Subcutaneous abdominal adipose tissue (tissue), 5 donors: ENCODE measurements around the gene LOC101059915.
"Not testable (repeated sequence)": the region's sequence is repeated elsewhere in the genome, so short reads cannot be mapped to it uniquely, and the experiment has no call there.

Source experiments
- H3K27ac ChIP-seq: one replicate; pipeline ENCODE4 v1.7.0; 2013; ENCODE audit warnings: low read depth, mild to moderate bottlenecking, inconsistent platforms, low read length, moderate library complexity
- H3K27me3 ChIP-seq, 5 donors: one replicate each; pipeline ENCODE4 v1.7.0; 2013; ENCODE audit warnings: low read length in 5 of 5, inconsistent platforms in 1 of 5; ENCODE audit not compliant: control insufficient read depth in 5 of 5, insufficient read depth in 4 of 5
- H3K36me3 ChIP-seq, 5 donors: one replicate each; pipeline ENCODE4 v1.7.0; 2013; ENCODE audit warnings: low read length in 5 of 5; ENCODE audit not compliant: control insufficient read depth in 5 of 5, insufficient read depth in 5 of 5
- H3K4me1 ChIP-seq, 5 donors: one replicate each; pipeline ENCODE4 v1.7.0; 2013; ENCODE audit warnings: low read length in 5 of 5, mild to moderate bottlenecking in 3 of 5, moderate library complexity in 1 of 5; ENCODE audit not compliant: control insufficient read depth in 5 of 5, insufficient read depth in 5 of 5
- H3K4me3 ChIP-seq, 5 donors: one replicate each; pipeline ENCODE4 v1.7.0; 2013; ENCODE audit warnings: low read length in 5 of 5, low read depth in 1 of 5
- H3K9ac ChIP-seq, 5 donors: one replicate each; pipeline ENCODE4 v1.7.0; 2013; ENCODE audit warnings: low read length in 5 of 5, mild to moderate bottlenecking in 4 of 5, moderate library complexity in 3 of 5
- H3K9me3 ChIP-seq, 5 donors: one replicate each; pipeline ENCODE4 v1.7.0; 2013; ENCODE audit warnings: low read length in 5 of 5; ENCODE audit not compliant: control insufficient read depth in 5 of 5
- donor health status: healthy.
- donor health status: healthy.
- donor health status: healthy.
- donor health status: healthy.
- donor health status: healthy.

LOC101059915 gene

DNA sequence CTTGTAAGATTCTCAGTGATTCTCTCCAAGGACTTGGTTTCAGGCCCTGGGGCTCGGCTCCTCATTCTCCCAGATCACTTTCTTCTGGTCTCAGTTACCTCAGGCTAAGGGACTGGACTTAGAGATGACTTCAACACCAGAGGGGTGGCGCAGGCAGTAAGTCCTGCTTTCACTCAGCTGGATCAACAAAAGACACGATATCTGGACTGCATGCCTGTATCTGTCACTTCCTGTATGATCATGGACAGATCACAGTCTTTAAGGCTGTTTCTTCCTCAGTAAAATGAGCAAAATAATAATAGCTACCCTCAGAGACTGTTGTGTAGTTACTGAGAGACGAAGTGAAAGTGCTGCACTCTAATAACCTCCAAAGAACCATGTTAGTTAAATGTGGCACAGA lies 29.5 kb upstream of the LOC101059915 start:
- Histone ChIP-seq H3K36me3 (no peaks in the 10 kb centered on the region), H3K4me1 (peaks cover 0 to 3% (median 0%) of the 10 kb centered on the region in 5 donors), H3K27me3 (peaks cover 0 to 7% (median 2%) of the 10 kb centered on the region in 5 donors), H3K4me3 (no peak overlapping the region), H3K9me3 (no peaks in the 10 kb centered on the region), H3K27ac (no peak overlapping the region), H3K9ac (no peak overlapping the region)

DNA sequence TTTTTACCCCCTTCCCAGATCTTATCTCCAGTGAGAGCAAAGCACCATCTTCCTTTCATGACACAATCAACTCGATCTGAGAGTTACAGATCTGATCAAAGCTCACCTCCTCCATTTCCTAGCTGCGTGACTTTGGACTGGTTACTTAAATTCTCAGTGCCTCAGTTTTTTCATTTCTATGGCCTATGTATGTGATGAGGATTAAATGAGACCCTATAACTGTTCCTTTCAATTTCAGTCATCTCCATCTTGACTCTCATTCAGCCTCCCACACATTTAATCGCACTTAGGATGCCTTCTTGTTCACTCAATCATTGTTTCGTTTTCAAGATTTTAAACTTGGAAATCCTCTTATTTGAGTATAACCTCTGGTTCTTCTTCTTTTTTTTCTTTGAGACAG lies 28.9 kb upstream of the LOC101059915 start:
- H3K4me1 ChIP-seq = peaks cover 0 to 3% (median 0%) of the 10 kb centered on the region in 5 donors
- no peak overlapping the region for H3K4me3 ChIP-seq

DNA sequence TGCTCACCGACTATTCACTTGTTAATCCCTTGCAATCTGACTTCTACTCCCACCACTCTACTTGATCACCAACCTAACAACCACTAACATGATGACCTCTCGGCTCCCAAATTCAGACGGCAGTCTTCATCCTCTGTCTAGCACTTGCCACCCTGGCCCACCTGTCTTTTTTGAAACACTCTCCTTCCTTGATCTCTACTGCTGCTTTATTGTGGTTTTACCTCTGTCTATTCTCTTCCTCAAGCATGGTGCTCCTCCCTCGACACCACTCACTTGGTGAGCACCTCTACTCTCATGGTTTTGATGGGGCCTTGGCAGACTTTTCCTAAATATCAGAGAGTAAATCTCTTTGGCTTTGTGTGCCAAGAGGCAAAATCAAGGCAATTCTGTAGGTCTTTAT lies 27.3 kb upstream of the LOC101059915 start:
- Histone ChIP-seq H3K4me3 (no peak overlapping the region), H3K27me3 (peaks cover 0 to 7% (median 2%) of the 10 kb centered on the region in 5 donors), H3K27ac (no peak overlapping the region), H3K36me3 (no peaks in the 10 kb centered on the region), H3K9me3 (no peaks in the 10 kb centered on the region), H3K4me1 (peaks cover 0 to 3% (median 0%) of the 10 kb centered on the region in 5 donors), H3K9ac (no peak overlapping the region)

More for the DNA sequence above, 28.9 kb upstream of the LOC101059915 start:
- Histone ChIP-seq H3K9ac (no peak overlapping the region), H3K9me3 (no peaks in the 10 kb centered on the region), H3K36me3 (no peaks in the 10 kb centered on the region), H3K27me3 (peaks cover 0 to 7% (median 2%) of the 10 kb centered on the region in 5 donors), H3K27ac (no peak overlapping the region)

DNA sequence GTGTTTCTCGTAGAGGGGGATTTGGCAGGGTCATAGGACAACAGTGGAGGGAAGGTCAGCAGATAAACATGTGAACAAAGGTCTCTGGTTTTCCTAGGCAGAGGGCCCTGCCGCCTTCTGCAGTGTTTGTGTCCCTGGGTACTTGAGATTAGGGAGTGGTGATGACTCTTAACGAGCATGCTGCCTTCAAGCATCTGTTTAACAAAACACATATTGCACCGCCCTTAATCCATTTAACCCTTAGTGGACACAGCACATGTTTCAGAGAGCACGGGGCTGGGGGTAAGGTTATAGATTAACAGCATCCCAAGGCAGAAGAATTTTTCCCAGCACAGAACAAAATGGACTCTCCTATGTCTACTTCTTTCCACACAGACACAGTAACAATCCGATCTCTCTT lies 22.9 kb upstream of the LOC101059915 start:
- H3K4me3 ChIP-seq, H3K9me3 ChIP-seq, H3K4me1 ChIP-seq, H3K27me3 ChIP-seq, H3K36me3 ChIP-seq, H3K27ac ChIP-seq, H3K9ac ChIP-seq: not testable (repeated sequence)

DNA sequence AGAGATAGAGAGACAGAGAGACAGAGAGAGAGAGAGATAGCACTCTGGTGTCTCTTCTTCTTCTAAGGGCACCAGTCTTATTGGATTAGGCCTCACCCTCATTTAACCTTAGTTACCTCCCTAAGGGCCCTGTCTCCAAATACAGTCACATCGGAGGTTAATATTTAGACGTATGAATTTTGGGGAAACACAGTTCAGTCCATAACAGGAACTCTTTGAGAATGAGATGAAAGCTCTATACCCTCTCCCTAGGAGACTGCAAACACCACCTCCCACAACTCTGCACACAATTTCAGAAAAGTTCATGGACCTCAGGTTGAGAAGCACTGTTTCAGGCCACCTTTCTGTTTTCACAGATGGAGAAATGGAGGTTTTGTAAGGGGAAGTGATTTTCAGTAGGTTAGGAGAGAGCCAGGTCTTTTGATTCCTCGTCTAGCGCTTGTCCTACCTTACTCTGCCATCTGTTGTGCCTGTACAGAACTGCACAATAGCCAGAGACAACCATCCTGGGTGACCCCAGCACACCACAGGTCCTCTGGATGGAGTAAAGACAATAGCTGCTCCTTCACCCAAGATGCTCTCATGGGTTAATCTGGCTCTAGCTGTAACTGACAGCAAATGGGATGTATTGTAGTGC lies 16.9 kb upstream of the LOC101059915 start:
- Histone ChIP-seq H3K27ac (no peak overlapping the region), H3K4me3 (no peak overlapping the region), H3K27me3 (peaks cover 0 to 3% (median 0%) of the 10 kb centered on the region in 5 donors), H3K9ac (no peak overlapping the region), H3K36me3 (no peaks in the 10 kb centered on the region), H3K4me1 (peaks cover 0 to 5% (median 0%) of the 10 kb centered on the region in 5 donors), H3K9me3 (no peaks in the 10 kb centered on the region)

DNA sequence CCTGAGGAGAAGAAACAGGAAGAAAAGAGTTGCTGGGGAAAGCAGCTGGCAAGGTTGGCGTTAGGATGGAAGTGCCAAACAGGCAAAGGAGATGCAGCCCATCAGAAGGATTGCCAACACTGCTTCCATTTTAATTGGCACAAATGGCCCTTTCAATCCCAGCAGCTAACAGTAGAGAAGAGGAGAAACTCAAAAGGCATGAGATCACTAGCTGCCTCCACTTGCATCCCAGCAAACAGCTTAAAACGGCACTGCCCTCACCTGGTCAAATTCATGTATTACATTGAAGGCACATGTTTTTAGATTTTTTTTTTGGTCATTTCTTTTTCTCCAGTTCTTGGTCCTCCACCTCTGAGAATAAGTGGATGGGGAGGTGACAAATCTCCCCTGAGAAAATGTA lies 14.9 kb upstream of the LOC101059915 start:
- no peak overlapping the region for H3K9ac ChIP-seq
- no peaks in the 10 kb centered on the region for H3K36me3 ChIP-seq
- H3K4me1 ChIP-seq = peaks cover 0 to 5% (median 0%) of the 10 kb centered on the region in 5 donors
- H3K9me3 ChIP-seq = no peaks in the 10 kb centered on the region
- no peak overlapping the region for H3K4me3 ChIP-seq
- H3K27me3 ChIP-seq = peaks cover 0 to 7% (median 0%) of the 10 kb centered on the region in 5 donors
- H3K27ac ChIP-seq = no peak overlapping the region

DNA sequence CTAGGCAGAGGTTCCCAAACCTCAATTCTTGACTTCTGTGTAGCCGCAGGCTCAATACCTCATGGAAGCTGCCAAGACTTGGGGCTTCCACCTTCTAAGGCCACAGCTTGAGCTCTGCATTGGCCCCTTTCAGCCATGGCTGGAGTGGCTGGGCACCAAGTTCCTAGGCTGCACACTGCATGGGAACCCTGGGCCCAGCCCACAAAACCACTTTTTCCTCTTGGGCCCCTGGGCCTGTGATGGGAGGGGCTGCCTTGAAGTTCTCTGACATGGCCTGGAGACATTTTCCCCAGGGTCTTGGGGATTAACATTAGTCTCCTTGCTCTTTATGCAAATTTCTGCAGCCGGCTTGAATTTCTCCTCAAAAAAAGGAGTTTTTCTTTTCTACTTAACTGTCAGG lies 14.0 kb upstream of the LOC101059915 start:
- H3K36me3 ChIP-seq = no peaks in the 10 kb centered on the region
- peaks cover 0 to 5% (median 0%) of the 10 kb centered on the region in 5 donors for H3K4me1 ChIP-seq
- H3K27ac ChIP-seq = no peak overlapping the region
- H3K9ac ChIP-seq = no peak overlapping the region
- H3K4me3 ChIP-seq = no peak overlapping the region
- H3K9me3 ChIP-seq = no peaks in the 10 kb centered on the region
- H3K27me3 ChIP-seq = peaks cover 0 to 8% (median 0%) of the 10 kb centered on the region in 5 donors

DNA sequence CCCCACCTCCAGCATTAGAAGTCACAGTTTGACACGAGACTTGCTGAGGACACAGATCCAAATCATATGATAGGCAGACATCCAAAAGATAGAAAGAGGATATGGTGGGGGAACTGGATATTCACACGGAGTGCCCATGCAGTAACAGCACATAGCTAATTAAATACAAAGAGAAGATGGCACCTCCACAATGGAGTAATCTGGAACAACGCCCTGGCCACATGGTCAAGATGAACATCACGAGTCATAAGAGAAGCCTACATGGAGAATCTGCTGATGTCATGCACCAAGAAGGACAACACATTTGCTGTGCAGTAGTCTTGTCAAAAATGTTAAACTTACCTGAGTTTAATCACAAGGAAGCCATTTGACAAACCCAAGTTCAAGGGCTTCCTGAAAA lies 10.1 kb upstream of the LOC101059915 start:
- H3K4me3 ChIP-seq = no peak overlapping the region
- H3K36me3 ChIP-seq = no peaks in the 10 kb centered on the region
- no peak overlapping the region for H3K9ac ChIP-seq
- H3K27me3 ChIP-seq = peaks cover 0 to 26% (median 11%) of the 10 kb centered on the region in 5 donors
- no peaks in the 10 kb centered on the region for H3K9me3 ChIP-seq
- H3K4me1 ChIP-seq = no peaks in the 10 kb centered on the region
- H3K27ac ChIP-seq = no peak overlapping the region

DNA sequence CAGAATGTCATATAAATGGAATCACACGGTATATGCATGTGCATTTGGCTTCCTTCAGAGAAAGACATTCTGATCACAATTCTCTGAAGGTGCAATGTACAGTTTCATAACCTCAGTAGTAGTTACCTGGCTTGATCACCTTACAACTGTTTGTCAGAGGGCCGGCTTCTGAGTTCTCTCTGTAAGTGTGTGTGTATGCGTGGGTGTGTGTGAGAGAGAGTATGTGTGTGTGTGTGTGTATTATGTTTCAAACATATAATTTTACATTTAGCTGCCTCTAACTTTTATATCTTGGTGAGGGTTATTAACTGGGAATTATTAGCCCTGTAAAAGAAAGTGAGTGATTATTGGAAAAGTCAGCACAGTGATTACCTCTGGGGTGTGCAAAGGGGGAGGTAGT lies 8.0 kb upstream of the LOC101059915 start:
- Histone ChIP-seq H3K27ac (no peak overlapping the region), H3K9ac (no peak overlapping the region), H3K9me3 (no peaks in the 10 kb centered on the region), H3K36me3 (no peaks in the 10 kb centered on the region), H3K27me3 (peaks cover 3 to 32% (median 13%) of the 10 kb centered on the region in 5 donors), H3K4me1 (no peaks in the 10 kb centered on the region), H3K4me3 (no peak overlapping the region)

DNA sequence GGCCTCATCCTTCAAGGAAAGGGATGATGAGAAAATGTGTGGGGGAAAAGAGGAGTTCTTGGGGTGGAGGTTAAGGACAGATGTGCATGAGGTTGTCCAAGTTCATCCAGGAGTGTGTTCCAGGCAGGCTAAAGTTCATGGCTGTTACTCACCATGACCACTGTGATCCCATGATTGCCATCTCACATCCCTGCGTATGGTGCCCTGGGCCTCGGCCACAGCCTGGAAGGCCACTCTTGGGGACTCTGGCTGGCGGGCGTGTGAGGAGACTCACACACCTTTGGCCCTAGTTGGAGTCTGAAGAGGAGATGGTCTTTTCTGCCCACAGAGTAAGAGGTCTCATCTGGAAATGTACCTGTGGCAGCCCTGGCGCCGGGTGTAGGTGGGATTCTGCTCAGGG lies 7.4 kb upstream of the LOC101059915 start:
- Histone ChIP-seq H3K27me3 (peaks cover 3 to 37% (median 13%) of the 10 kb centered on the region in 5 donors), H3K9me3 (no peaks in the 10 kb centered on the region), H3K4me1 (no peaks in the 10 kb centered on the region), H3K27ac (no peak overlapping the region), H3K36me3 (no peaks in the 10 kb centered on the region), H3K9ac (no peak overlapping the region), H3K4me3 (no peak overlapping the region)
